ENCODE data around the gene P2RY2. TPM values are rescaled to one million over a fixed set of nuclear protein-coding genes. Genes with fewer than 3 reads are reported as not detected.

The P2RY2 gene
- total and polyA plus RNA-seq, 3 donors from 2014 or later = 0.94 to 3.6 (median 2.0) TPM

DNA sequence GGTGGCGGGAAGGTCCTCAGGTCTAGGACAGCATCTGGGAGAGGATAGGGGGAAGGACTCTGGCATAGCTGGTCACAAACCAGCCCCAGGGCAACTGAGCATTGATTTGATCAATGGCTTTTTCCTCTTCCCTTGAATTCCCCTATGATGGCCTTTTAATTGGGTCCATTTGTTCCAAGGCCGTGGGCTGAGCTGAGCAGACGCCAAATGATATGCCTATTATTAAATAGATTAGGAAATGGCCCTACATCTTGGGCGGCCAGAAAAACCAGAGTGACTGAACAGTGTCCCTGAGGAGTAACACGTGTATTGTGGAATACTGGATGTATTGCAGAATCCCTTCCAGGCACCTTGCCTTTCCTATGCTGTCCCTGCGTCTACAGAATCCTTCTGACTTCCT is 27.4 kb downstream of the P2RY2 start:
- no peak for DNase-seq

DNA sequence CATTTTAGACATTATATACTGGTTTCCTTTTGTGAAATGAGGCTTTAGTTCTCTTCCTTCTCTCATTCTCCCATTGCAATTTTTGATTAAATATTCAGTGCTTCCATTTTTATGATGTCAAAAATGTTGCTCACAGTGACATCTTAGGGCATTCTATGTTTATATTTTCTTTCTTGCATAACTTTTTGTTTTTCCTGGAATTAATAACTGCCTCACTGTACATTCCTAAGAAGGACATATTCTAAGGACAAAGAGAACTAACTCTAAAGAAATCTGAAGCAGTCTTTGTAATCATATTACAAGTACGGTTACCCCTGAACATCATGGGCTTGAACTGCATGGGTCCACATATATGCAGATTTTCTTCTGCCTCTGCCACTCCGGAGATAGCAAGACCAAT is 28.2 kb downstream of the P2RY2 start:
- intact Hi-C loops (cut with DNase I; ENCODE audit: low total_unique reads) = no loop called here
- Histone ChIP-seq H3K27ac (no peak overlapping the region), H3K27me3 (no peaks in the 10 kb centered on the region), H3K36me3 (ENCODE audit: low read depth, missing control alignments) (no peaks in the 10 kb centered on the region), H3K4me1 (peaks cover 3% of the 10 kb centered on the region), H3K4me3 (no peak overlapping the region), H3K9me3 (no peaks in the 10 kb centered on the region)
- WGBS, 2 donors = 60 to 76% methylated on average over 2 of the region's 2 CpGs
- no peak for DNase-seq
- TF ChIP-seq POLR2A (IDR thresholded peaks at IDR 0.05) = no peak
- TF ChIP-seq, protein P1, sequence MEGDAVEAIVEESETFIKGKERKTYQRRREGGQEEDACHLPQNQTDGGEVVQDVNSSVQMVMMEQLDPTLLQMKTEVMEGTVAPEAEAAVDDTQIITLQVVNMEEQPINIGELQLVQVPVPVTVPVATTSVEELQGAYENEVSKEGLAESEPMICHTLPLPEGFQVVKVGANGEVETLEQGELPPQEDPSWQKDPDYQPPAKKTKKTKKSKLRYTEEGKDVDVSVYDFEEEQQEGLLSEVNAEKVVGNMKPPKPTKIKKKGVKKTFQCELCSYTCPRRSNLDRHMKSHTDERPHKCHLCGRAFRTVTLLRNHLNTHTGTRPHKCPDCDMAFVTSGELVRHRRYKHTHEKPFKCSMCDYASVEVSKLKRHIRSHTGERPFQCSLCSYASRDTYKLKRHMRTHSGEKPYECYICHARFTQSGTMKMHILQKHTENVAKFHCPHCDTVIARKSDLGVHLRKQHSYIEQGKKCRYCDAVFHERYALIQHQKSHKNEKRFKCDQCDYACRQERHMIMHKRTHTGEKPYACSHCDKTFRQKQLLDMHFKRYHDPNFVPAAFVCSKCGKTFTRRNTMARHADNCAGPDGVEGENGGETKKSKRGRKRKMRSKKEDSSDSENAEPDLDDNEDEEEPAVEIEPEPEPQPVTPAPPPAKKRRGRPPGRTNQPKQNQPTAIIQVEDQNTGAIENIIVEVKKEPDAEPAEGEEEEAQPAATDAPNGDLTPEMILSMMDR (IDR thresholded peaks at IDR 0.05) = no peak

More for the DNA sequence above, 27.4 kb downstream of the P2RY2 start:
- intact Hi-C loops (cut with DNase I; ENCODE audit: low total_unique reads) = no loop called here
- Histone ChIP-seq H3K36me3 (ENCODE audit: low read depth, missing control alignments) (no peaks in the 10 kb centered on the region), H3K27ac (no peak overlapping the region), H3K27me3 (no peaks in the 10 kb centered on the region), H3K4me3 (no peak overlapping the region), H3K4me1 (peaks cover 3% of the 10 kb centered on the region), H3K9me3 (no peaks in the 10 kb centered on the region)
- TF ChIP-seq, protein P1 (IDR thresholded peaks at IDR 0.05) = no peak
- TF ChIP-seq POLR2A (IDR thresholded peaks at IDR 0.05) = no peak
- 64 to 65% methylated on average over 6 of the region's 6 CpGs for WGBS, 2 donors

DNA sequence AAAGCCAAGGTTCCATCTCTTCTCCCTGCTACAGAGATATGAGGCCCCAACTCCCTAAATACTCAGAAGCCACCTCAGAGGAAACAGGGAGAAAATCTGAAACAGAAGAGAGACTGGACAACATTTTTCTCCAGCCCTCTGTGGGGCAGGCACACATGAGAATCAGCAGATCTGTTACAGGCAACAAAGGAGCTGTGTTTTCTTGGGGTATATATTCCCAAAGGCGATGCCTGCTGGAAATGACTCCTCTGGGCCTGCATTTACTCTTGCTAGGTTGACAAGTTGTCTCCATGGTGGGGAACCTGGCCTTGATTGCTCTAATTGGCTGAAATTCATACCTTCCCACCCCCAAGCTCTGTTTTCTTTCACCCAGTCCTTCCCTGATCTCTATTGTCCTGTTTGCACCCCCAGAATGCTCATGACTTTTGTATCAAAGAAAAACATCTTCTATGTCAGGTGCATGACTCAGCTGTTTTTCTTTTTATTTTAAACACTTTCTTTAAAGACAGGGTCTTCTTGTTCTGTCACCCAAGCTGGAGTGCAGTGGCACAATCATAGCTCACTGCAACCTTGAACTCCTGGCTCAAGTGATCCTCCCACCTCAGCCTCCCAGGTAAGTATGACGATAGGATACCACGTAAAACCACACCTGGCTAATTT is 30.6 kb downstream of the P2RY2 start:
- 85 to 87% methylated on average over 3 of the region's 3 CpGs for WGBS, 2 donors
- intact Hi-C loops (cut with DNase I; ENCODE audit: low total_unique reads) = no loop called here

DNA sequence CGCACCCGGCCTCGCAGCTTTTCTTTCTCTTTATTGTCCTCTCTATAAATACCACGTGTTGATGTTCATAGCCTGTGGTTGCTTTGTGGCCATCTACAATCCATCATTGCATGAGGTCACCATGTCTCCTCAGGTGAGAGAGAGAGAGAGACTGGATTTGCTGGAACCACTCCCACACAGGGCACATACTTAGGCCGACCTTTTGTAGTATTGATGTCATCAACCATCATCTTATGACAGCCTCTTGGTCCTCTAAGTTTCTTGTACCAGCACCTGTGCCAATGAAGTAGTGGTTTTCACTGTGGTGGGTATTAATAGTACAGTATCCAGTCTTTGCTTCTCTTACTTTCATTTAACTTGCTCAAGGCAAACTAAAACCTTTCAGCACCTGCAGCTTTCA is 31.2 kb downstream of the P2RY2 start:
- no peaks in the 10 kb centered on the region for H3K36me3 ChIP-seq (ENCODE audit: low read depth, missing control alignments)
- H3K9me3 ChIP-seq = no peaks in the 10 kb centered on the region
- TF ChIP-seq, protein P1 (IDR thresholded peaks at IDR 0.05) = no peak
- TF ChIP-seq POLR2A (IDR thresholded peaks at IDR 0.05) = no peak
- intact Hi-C loops (cut with DNase I; ENCODE audit: low total_unique reads) = no loop called here
- H3K27ac ChIP-seq = no peak overlapping the region
- H3K4me1 ChIP-seq = no peaks in the 10 kb centered on the region
- H3K4me3 ChIP-seq = no peak overlapping the region
- no peaks in the 10 kb centered on the region for H3K27me3 ChIP-seq
- 83 to 85% methylated on average over 5 of the region's 5 CpGs for WGBS, 2 donors
- no peak for DNase-seq

More for the DNA sequence above, 30.6 kb downstream of the P2RY2 start:
- no peaks in the 10 kb centered on the region for H3K27me3 ChIP-seq
- H3K9me3 ChIP-seq = no peaks in the 10 kb centered on the region
- no peaks in the 10 kb centered on the region for H3K36me3 ChIP-seq (ENCODE audit: low read depth, missing control alignments)
- H3K4me1 ChIP-seq = no peaks in the 10 kb centered on the region
- TF ChIP-seq, protein P1 (IDR thresholded peaks at IDR 0.05) = no peak
- no peak for TF ChIP-seq POLR2A (IDR thresholded peaks at IDR 0.05)
- DNase-seq = no peak
- H3K27ac ChIP-seq = no peak overlapping the region
- no peak overlapping the region for H3K4me3 ChIP-seq
